GM18951 (cell line): ENCODE measurements around the gene CRABP2.

Experiments
- POLR2A ChIP-seq: IDR thresholded peaks from 4 replicates; pipeline ENCODE4 v1.6.1; 2011; ENCODE audit warnings: mild to moderate bottlenecking; ENCODE audit not compliant: insufficient read length, insufficient read depth; ENCODE audit errors: extremely low read depth
- in situ Hi-C: fragments of 300-500 bp; cut with MboI; formaldehyde crosslinking; loops from one replicate; pipeline ENCODE4 v1.12.0; 2022; ENCODE audit warnings: low sequenced_read_pairs, mixed read lengths, inconsistent platforms; ENCODE audit not compliant: unreplicated experiment

The CRABP2 gene

DNA sequence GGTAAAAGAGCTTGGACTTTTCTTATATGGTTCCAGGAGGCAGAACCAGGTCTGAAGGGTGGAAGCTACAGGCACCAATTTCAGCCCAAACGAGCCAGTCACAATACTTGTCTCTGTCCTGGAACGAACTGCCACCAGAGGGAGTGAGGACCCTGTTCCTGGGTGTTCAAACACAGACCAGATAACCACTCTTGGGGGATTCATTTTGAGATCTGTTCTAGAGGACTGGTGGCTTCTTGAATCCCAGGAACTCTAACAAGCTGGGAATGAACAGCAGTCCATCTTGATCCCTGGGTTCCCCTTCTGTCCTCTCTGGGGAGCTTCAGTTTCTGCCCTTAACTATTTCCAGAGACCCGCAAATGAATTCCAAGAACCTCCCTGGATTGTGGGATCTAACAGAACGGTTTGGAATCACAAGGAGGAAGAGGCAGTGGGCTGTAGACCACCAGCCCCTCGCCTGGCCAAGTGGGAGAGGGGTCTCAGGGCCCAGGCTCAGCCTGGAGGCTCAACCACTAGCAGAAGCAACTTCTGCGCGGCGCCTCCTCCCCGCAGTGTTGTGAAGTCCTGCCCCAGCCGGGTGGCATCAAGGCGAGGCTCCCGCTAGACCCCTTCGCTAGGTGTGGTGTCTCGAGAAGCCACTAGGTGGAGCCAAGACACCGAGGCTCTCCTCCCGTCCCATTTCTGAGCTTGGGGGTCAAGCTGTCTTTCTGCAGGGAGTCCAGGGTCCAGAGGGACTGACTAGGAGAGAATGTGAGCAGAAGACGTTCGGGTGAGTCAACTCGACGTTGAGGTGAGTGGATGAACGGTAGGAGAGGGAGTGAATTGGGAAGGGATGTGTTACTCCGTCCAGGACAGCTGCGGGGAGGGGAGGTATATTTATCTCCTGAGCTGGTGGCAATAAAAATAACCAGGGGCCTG, 16.1 kb downstream of the CRABP2 start:
- in situ Hi-C loops, result loop anchor here (25.0 kb wide), 1 partner anchor 173 kb away; the partner anchor contains the start of genes INSRR and NTRK1
- no peak for TF ChIP-seq POLR2A

- no peak for TF ChIP-seq POLR2A
- in situ Hi-C loops, result loop anchor here (25.0 kb wide), 1 partner anchor 178 kb away; the partner anchor contains the start of genes INSRR and NTRK1
Measured at GRCh38 chr1:156684227-156684782, 21.1 kb downstream of the CRABP2 start.

GRCh38 chr1:156682166-156682890, 23.1 kb downstream of the CRABP2 start:
- in situ Hi-C loops, result loop anchor here (25.0 kb wide), 1 partner anchor 180 kb away; the partner anchor contains the start of genes INSRR and NTRK1
- TF ChIP-seq POLR2A, result no peak

DNA sequence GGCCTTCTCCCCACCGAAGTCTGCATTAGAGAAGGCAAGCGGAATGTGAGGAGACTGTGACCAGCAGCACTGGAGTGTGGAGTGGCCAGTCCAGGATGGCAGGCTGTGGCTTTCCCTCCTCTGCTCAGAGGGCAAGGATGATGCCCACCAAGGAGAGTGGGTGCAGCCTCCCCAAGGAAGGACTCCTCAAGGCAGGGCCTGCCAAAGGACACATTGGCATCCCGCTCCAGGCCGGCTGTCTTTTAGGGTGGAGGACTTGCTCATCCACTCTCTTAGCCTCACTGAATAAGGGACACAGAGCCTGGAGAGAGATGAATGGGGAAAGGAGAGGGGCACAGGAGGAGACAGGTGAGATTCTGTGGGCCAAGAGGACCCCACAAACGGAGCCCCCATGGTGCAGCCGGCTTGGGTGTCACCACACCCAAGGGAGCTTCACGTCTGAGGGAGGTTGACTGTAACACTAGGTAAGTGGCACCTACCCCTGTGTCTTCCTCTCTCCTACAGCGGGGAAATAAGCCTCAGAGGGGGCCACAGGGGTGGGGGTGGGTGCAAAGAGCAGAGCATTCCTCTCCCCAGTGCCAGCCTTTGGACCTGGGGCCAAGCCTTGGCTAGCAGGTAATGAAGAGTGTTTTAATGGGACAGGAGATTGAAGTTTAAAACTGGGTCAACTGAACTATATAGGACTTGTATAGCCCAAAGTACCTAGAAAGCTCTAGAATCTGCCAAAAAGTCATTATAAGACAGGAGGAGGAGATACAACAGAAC, 24.0 kb downstream of the CRABP2 start:
- in situ Hi-C loops, result loop anchor here (25.0 kb wide), 1 partner anchor 181 kb away; the partner anchor contains the start of genes INSRR and NTRK1
- TF ChIP-seq POLR2A, result no peak

DNA sequence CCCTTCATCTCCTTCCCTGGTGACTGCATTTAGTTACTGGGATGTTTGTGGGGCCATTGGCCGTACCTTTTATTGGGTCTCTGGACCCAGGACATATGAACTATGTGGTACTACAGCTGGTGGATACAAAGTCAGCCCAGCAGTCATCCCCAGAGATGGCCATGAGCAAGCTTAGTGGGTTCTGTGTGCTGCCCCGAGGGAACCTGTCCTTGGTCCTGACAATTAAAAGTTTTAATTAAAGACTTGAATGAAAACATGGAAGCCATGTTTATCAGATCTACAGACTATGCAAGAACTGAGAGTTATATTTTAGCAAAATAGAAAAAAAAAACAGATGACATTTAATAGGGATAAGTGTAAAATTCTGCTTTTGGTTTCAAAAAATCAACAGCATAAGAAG, 25.3 kb downstream of the CRABP2 start:
- in situ Hi-C loops, result loop anchor here (25.0 kb wide), 1 partner anchor 182 kb away; the partner anchor contains the start of genes INSRR and NTRK1
- TF ChIP-seq POLR2A, result no peak

GRCh38 chr1:156677616-156678596, 27.5 kb downstream of the CRABP2 start:
- in situ Hi-C loops, result loop anchor here (25.0 kb wide), 1 partner anchor 184 kb away; the partner anchor contains the start of genes INSRR and NTRK1

DNA sequence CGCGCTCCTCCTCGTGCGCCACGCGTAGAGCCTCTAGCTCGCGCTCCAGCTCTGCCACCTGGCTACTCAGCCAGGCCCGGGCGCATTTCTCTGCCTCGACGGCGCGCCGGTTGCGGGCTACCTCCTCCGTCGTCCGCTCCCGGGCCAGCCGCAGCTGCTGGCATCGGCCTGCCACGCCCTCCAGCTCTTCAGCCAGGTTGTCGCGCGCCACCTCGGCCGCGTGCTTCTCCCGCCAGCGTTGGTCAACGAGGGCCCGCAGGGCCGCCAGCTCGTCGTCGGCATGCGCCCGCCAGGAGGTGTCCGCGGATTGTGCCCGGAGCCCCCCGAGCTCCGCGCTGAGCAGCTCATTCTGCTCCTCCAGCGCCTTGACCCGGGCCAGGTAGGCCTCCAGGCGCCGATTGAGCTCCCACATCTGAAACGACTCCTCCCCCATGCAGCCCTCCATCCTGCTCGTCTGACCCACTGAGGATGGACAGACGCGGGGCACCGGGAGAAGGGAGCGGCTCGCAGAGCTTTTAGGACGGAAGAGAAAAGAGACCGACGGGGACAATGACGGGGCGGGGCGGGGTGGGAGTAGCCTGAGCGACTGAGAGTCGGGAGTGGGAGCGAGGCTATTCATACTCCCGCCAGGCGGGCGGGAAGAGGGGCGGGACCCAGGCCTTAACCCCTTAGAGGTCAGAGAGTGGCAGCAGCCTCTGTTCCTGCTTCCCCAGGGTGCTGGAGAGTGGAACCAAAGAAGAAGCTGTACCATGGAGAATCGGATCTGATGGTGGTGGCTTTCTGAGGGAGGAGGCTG, 28.4 kb downstream of the CRABP2 start, which contains the start of gene NES:
TSS of gene NES (minus strand) at position 588 of the 796 bp plus-strand sequence. CDS start at position 445, 143 bp downstream.
- in situ Hi-C loops, result loop anchor here (25.0 kb wide), 1 partner anchor 185 kb away; the partner anchor contains the start of genes INSRR and NTRK1
- no peak for TF ChIP-seq POLR2A

More at GRCh38 chr1:156677616-156678596, 27.5 kb downstream of the CRABP2 start:
- TF ChIP-seq POLR2A, result no peak

- in situ Hi-C loops, result loop anchor here (25.0 kb wide), 1 partner anchor 186 kb away; the partner anchor contains the start of genes INSRR and NTRK1
- no peak for TF ChIP-seq POLR2A
Measured at GRCh38 chr1:156676114-156676819, 29.1 kb downstream of the CRABP2 start.

DNA sequence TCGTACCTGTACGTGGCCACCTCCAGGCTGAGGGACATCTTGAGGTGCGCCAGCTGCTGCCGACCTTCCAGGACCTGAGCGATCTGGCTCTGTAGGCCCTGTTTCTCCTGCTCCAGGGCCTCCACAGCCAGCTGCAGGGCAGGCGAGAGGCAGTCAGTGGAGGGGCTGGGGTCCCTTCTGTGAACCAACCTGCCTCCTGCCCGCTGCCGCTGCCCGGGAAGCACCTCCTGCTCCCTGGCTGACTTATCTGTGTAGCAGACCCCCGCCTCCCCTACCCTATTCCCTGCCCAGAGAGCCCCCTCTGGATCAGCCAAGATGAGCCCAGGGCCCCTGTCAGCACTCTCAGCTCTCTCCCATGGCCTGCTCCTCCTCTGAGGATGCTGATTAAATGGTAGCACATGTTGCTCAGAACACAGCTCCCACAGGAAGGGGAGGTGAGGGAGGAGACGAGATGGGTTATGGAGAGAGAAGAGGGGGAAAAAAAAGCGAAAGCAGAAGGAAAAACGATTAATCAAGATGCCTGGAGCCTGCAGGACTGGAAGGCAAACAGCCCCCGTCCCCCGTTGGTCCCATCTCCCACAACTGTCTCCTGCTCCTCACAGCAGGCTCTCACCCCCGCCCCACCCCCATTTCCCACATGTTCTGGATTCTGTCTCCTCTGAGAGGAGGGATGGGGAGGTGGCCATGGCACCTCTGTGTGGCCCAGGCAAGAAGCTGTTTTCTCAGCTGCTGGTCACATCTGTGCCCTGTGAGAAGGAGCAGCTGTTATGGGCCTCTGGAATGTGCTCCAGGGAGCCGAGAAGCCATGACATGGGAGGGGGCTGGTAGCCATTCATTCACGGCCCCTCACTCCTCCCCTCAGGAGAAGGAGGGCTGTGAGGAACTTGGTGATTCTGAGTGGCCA, 29.9 kb downstream of the CRABP2 start:
- in situ Hi-C loops, result loop anchor here (25.0 kb wide), 1 partner anchor 187 kb away; the partner anchor contains the start of genes INSRR and NTRK1
- no peak for TF ChIP-seq POLR2A
